Hematopoietic multipotent progenitor cell treated with erythropoietin and hydrocortisone succinate and interleukin-3 and kit ligand, for 17 days (in vitro differentiated cells): Measurements from ENCODE around the gene TAOK3.
"Not testable (repeated sequence)": the region's sequence is repeated elsewhere in the genome, so short reads cannot be mapped to it uniquely, and the experiment has no call there.

ENCODE experiments used
- DNase-seq: peaks from one replicate; pipeline ENCODE4 v3.0.0-alpha.2; 2015; ENCODE audit warnings: low spot score

The TAOK3 gene

GRCh38 chr12:118299791-118300460 lies 72.8 kb downstream of the TAOK3 start:
- DNase-seq: peak; percentile 36

GRCh38 chr12:118297284-118297683 lies 75.4 kb downstream of the TAOK3 start:
- no peak for DNase-seq

GRCh38 chr12:118292836-118293235 lies 79.9 kb downstream of the TAOK3 start:
- no peak for DNase-seq

GRCh38 chr12:118290130-118290529 lies 82.6 kb downstream of the TAOK3 start:
- no peak for DNase-seq

GRCh38 chr12:118288174-118288573 lies 84.5 kb downstream of the TAOK3 start:
- DNase-seq: peak; percentile 21

GRCh38 chr12:118287728-118288127 lies 85.0 kb downstream of the TAOK3 start:
- DNase-seq: no peak

GRCh38 chr12:118282767-118283166 lies 89.9 kb downstream of the TAOK3 start:
- no peak for DNase-seq

GRCh38 chr12:118278288-118278687 lies 94.4 kb downstream of the TAOK3 start:
- DNase-seq: not testable (repeated sequence)

GRCh38 chr12:118274066-118274465 lies 98.6 kb downstream of the TAOK3 start:
- DNase-seq: no peak

GRCh38 chr12:118271770-118272417 lies 100.8 kb downstream of the TAOK3 start:
- no peak for DNase-seq

- DNase-seq: no peak
Observed at GRCh38 chr12:118271183-118271582, 101.5 kb downstream of the TAOK3 start.

- no peak for DNase-seq
Observed at GRCh38 chr12:118269806-118270205, 102.9 kb downstream of the TAOK3 start.

- DNase-seq: no peak
Observed at GRCh38 chr12:118259079-118259478, 113.6 kb downstream of the TAOK3 start.

GRCh38 chr12:118256352-118256751 lies 116.4 kb downstream of the TAOK3 start:
- no peak for DNase-seq

GRCh38 chr12:118249547-118249946 lies 123.2 kb downstream of the TAOK3 start:
- no peak for DNase-seq

- DNase-seq: not testable (repeated sequence)
Observed at GRCh38 chr12:118245886-118246285, 126.8 kb downstream of the TAOK3 start.

GRCh38 chr12:118238888-118239287 lies 133.8 kb downstream of the TAOK3 start:
- DNase-seq: no peak

- DNase-seq: no peak
Observed at GRCh38 chr12:118237908-118238307, 134.8 kb downstream of the TAOK3 start.

- DNase-seq: no peak
Observed at GRCh38 chr12:118237052-118237665, 135.5 kb downstream of the TAOK3 start.

- DNase-seq: no peak
Observed at GRCh38 chr12:118220702-118221101, 152.0 kb downstream of the TAOK3 start.

GRCh38 chr12:118219772-118220171 lies 152.9 kb downstream of the TAOK3 start:
- no peak for DNase-seq

GRCh38 chr12:118219106-118219505 lies 153.6 kb downstream of the TAOK3 start:
- no peak for DNase-seq

GRCh38 chr12:118213452-118213851 lies 159.3 kb downstream of the TAOK3 start:
- no peak for DNase-seq
